Retinal pigment epithelial cell (primary cell): Measurements from ENCODE around the gene RNF130.

Experiments used
- DNase-seq: peaks from one replicate; pipeline ENCODE4 v3.0.0-alpha.2; 2010; ENCODE audit warnings: low read depth
- H3K4me3 ChIP-seq: 2 replicates; pipeline ENCODE4 v1.5.1; 2011; ENCODE audit warnings: mild to moderate bottlenecking, low read length, control low read depth, moderate library complexity
- TF ChIP-seq, protein P1 (sequence below): conservative IDR thresholded peaks from 2 replicates; pipeline ENCODE4 v1.5.1; 2011; ENCODE audit warnings: low read depth, low read length, control low read depth, inconsistent platforms

RNF130 gene

DNA sequence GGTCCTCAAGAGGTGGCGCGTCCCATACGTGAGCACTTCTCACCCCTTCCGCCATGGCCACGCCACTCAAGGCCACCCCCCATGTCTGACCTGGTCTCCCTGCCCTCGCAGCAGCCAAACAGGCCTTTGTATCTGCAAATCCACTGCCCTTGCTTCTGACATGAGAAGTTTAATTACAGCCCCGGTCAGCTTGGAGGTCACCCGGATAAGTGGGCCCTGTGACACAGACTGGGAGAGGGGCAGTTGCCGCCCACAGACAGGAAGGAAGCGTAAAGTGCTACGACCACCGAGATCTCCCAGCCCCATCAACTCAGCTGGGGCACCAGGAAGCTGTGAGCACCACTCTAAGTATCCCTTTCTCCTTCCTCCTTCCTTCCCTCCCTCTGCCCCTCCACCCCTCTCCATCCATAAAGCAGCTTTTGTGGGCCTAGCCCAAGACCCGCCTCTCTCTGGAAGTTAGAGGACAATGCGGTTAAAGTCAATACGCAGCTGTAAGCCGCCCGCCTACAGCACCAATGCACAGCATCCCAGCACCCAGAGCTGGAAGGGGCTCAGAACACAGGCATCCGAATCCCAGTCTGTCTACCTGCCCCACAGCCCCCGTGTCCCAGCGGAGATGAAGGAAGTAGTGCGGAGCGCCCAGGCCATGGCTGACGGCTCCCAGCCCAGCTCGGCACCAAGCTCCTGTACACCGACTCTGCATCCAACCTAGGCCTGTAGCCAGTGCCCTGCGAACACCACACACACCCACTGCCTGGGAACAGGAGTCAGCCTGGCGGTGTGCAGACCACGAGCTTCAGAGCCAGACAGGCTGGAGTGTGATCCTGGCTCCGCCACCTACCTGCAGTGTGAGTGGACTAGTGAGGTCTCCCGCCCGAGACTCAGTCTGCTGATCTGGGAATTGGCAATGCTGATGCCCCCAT, 44.8 kb upstream of the RNF130 start:
- TF ChIP-seq, protein P1, sequence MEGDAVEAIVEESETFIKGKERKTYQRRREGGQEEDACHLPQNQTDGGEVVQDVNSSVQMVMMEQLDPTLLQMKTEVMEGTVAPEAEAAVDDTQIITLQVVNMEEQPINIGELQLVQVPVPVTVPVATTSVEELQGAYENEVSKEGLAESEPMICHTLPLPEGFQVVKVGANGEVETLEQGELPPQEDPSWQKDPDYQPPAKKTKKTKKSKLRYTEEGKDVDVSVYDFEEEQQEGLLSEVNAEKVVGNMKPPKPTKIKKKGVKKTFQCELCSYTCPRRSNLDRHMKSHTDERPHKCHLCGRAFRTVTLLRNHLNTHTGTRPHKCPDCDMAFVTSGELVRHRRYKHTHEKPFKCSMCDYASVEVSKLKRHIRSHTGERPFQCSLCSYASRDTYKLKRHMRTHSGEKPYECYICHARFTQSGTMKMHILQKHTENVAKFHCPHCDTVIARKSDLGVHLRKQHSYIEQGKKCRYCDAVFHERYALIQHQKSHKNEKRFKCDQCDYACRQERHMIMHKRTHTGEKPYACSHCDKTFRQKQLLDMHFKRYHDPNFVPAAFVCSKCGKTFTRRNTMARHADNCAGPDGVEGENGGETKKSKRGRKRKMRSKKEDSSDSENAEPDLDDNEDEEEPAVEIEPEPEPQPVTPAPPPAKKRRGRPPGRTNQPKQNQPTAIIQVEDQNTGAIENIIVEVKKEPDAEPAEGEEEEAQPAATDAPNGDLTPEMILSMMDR: no peak
- DNase-seq: no peak

DNA sequence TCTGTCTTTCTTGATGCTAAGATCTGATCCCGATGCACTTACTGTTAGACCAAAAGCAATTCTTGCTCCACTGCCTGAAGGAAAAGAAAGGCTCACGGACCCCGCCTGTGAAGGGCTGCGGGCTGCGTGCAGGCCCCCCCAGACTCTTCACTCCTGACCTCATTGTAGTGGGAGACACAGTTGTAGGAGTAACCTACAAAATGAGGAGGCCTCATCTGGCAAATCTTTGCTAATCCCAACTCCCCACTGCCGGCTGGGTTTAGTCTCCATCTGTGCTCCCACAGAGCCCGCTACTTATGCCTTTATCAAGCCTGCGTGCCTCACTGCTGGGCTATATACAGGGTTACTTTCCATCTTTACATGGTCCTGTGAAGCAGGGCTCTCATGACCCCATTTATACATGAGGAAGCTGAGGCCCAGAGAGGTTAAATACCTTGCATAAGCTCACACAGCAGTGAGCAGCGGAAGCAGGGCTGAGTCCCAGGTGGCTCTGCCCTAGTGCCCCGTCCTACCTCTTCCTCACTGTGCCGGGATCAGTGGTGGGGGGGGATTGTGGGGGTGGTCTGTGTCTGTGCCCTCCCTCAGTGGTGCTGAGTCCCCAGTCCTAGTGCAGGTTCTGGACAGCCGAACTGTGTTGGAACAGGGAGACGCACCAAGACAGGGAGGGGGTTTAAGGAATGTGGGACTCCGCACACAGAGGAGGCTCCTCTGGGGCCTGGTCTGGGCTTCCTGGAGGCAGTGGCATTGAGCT, 43.9 kb upstream of the RNF130 start:
- TF ChIP-seq, protein P1: no peak
- H3K4me3 ChIP-seq: no peak overlapping the region
- DNase-seq: no peak

More for the DNA sequence above, 44.8 kb upstream of the RNF130 start:
- no peak overlapping the region for H3K4me3 ChIP-seq

DNA sequence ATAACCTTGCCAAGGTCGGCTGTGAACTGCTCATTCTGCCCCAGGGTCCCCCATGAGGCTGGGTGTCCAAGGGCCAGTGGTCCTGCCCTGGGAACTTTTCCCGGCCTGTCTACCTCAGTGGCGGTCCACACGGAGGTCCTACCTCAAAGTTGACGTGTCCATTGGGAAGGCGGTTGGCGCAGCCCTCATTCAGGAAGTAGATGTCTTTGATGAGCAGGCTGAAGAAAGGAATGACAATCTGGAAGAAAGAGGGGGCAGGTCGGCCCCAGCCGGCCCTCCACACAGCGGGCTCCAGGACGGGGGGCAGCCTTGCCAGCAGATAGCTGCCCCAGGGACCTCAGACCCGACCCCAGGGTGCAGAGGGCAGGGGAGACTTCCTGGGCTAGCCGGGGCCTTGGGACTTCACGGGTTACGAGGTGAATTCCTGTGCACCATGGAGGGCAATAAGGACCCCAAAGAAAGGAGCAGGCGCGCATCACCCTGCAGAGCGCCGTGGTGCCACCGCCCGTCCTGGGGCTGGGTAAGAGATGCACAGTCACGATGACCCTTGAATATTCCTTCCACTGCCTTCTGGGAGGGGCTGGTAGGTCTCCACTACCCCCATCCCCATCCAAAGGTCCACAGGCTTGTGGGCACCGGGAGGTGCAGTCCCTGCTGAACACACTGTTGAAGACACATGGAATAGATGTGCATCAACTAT, 42.9 kb upstream of the RNF130 start:
- H3K4me3 ChIP-seq: no peak overlapping the region
- no peak for DNase-seq
- TF ChIP-seq, protein P1: no peak

DNA sequence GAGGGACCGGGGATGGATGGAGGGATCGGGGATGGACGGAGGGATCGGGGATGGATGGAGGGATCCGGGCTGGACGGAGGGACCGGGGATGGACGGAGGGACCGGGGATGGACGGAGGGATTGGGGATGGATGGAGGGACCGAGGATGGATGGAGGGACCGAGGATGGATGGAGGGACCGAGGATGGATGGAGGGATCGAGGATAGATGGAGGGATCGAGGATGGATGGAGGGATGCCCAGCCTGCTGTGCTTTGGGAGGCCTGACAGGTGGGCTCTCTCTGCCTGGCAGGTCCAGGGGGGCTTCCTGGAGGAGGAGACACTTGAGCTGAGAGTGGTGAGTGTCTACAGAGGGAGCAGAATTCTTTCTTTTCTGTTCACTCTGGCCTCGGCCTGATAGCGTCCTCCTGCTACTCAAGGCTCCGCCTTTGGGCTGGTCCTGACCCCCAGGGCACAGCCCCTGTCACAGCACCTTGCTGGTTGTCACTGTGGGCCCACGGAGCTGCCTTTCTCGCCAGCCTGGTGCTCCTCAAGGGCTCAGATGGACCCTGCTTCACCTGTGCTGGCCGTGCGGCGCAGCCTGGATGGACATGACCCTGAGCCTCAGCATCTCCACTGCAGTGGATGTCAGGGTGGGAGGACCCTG, 42.2 kb upstream of the RNF130 start:
- TF ChIP-seq, protein P1: no peak
- no peak overlapping the region for H3K4me3 ChIP-seq
- no peak for DNase-seq

DNA sequence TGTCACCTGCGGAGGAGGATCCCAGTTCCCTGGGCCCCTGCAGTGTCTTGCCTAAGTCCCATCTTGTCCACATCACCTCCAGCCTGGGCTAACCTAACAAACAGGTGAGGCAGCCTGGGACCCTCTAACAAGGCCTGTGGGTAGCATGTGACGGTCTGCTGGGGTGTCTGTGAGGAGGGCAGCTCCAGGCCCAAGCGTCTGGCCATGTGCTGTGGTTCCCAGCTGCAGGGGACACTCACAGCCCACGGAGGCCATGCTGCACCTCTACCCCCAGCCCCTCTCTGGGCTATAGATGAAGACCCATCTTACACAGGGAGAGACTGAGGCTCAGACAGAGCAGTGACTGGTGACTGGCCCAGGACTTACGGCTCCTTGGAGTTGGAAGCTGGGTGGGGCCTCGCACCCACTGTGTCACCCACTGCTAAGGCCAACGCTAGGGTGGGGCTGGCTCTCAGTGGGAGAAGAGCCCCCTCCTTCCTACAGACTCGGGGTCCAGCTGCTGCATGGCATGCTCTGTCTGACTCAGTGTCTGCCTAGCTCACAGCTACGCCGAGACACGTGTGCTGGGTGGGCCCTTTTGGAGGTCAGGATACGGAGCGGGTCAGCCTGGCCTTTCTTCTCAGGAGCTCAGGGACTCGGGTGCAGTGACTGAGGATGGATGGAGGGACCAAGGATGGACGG, 40.8 kb upstream of the RNF130 start:
- TF ChIP-seq, protein P1: no peak
- no peak for DNase-seq
- no peak overlapping the region for H3K4me3 ChIP-seq
